PC-3 (cell line): Measurements from ENCODE around the gene SOX5.

Experiments
- CTCF ChIP-seq: fragments of 300-600 bp; sonication (generic); conservative IDR thresholded peaks from 2 replicates; pipeline ENCODE4 v1.5.1; 2017; ENCODE audit warnings: antibody characterized with exemption, low read depth, mild to moderate bottlenecking, low read length
- EZH2 ChIP-seq: fragments of 300-600 bp; sonication (generic); IDR thresholded peaks from one replicate; pipeline ENCODE4 v1.6.1; 2017; ENCODE audit warnings: antibody characterized with exemption, mild to moderate bottlenecking, low read length; ENCODE audit not compliant: unreplicated experiment

- TF ChIP-seq EZH2 (no peak), CTCF (no peak)
These were observed 439.0 kb downstream of the SOX5 start for GRCh38 chr12:23510484-23510883.
